Keratinocyte (primary cell): ENCODE data around the gene VIPR2. TPM values are rescaled to one million over a fixed set of nuclear protein-coding genes. Genes with fewer than 3 reads are reported as not detected.
"Not testable (repeated sequence)": the region's sequence is repeated elsewhere in the genome, so short reads cannot be mapped to it uniquely, and the experiment has no call there.

Source experiments
- DNase-seq: peaks from one replicate; pipeline ENCODE4 v3.0.0-alpha.2; 2011; ENCODE audit warnings: low read depth, missing footprints, low spot score
- FAIRE-seq: peaks from 2 replicates; lab custom pipeline; 2011; peaks lifted over from hg19 to GRCh38; lab: Jason Lieb, UNC
- H2AFZ ChIP-seq: 2 replicates; pipeline ENCODE4 v1.6.0; 2012; ENCODE audit warnings: low read length, control low read depth, inconsistent platforms; ENCODE audit not compliant: control insufficient read depth
- H3K27ac ChIP-seq: 2 replicates; pipeline ENCODE4 v1.5.1; 2011; ENCODE audit warnings: low read length; ENCODE audit not compliant: control insufficient read depth, insufficient read depth
- H3K27me3 ChIP-seq: 3 replicates; pipeline ENCODE4 v1.6.0; 2011; ENCODE audit warnings: low read length; ENCODE audit not compliant: control insufficient read depth, insufficient read depth; ENCODE audit errors: extremely low read depth
- H3K36me3 ChIP-seq, 2 experiments: 2 replicates in 1 of 2; 3 replicates in 1 of 2; pipeline ENCODE4 v1.5.1; 2011; ENCODE audit warnings: low read length in 2 of 2, mild to moderate bottlenecking in 1 of 2; ENCODE audit not compliant: control insufficient read depth in 2 of 2, insufficient read depth in 2 of 2; ENCODE audit errors: extremely low read depth in 1 of 2
- H3K4me1 ChIP-seq: 3 replicates; pipeline ENCODE4 v1.5.1; 2011; ENCODE audit warnings: low read length; ENCODE audit not compliant: control insufficient read depth, insufficient read depth; ENCODE audit errors: extremely low read depth
- H3K4me2 ChIP-seq: 3 replicates; pipeline ENCODE4 v1.6.0; 2011; ENCODE audit warnings: low read depth, low read length; ENCODE audit not compliant: control insufficient read depth, insufficient read depth; ENCODE audit errors: extremely low read depth
- H3K4me3 ChIP-seq, 3 experiments: fragments of 200-600 bp in 1 of 3; sonication (generic) in 1 of 3; 2 replicates in 2 of 3; 3 replicates in 1 of 3; pipeline ENCODE4 v1.5.1; 2011 to 2016; ENCODE audit warnings: low read length in 3 of 3, mild to moderate bottlenecking in 3 of 3, control low read depth in 2 of 3, inconsistent platforms in 1 of 3, low read depth in 1 of 3, mixed read lengths in 1 of 3, mixed run types in 1 of 3, moderate library complexity in 1 of 3; ENCODE audit not compliant: control insufficient read depth in 2 of 3, insufficient read depth in 2 of 3; ENCODE audit errors: extremely low read depth in 1 of 3
- H3K79me2 ChIP-seq: 2 replicates; pipeline ENCODE4 v1.6.0; 2012; ENCODE audit warnings: low read length; ENCODE audit not compliant: control insufficient read depth, insufficient read depth
- H3K9ac ChIP-seq: 3 replicates; pipeline ENCODE4 v1.6.0; 2011; ENCODE audit warnings: low read length; ENCODE audit not compliant: control insufficient read depth, insufficient read depth; ENCODE audit errors: extremely low read depth
- H3K9me1 ChIP-seq: 3 replicates; pipeline ENCODE4 v1.6.0; 2011; ENCODE audit warnings: low read length; ENCODE audit not compliant: control insufficient read depth, insufficient read depth; ENCODE audit errors: extremely low read depth
- H3K9me3 ChIP-seq: 2 replicates; pipeline ENCODE4 v1.5.1; 2012; ENCODE audit warnings: low read depth, low read length; ENCODE audit not compliant: control insufficient read depth
- H4K20me1 ChIP-seq: 3 replicates; pipeline ENCODE4 v1.6.0; 2011; ENCODE audit warnings: low read length; ENCODE audit not compliant: control insufficient read depth, insufficient read depth; ENCODE audit errors: extremely low read depth
- CTCF ChIP-seq, 3 experiments: IDR thresholded peaks in 1 of 3; conservative IDR thresholded peaks in 1 of 3; optimal IDR thresholded peaks in 1 of 3; 2 replicates in 2 of 3; 3 replicates in 1 of 3; pipeline versions ENCODE3 to v1.5.1; 2011; ENCODE audit warnings: low read length in 3 of 3, mild to moderate bottlenecking in 3 of 3, moderate library complexity in 2 of 3, control low read depth in 1 of 3, inconsistent platforms in 1 of 3; ENCODE audit not compliant: insufficient read depth in 2 of 3; ENCODE audit errors: extremely low read depth in 1 of 3
- EZH2 ChIP-seq: IDR thresholded peaks from one replicate; pipeline ENCODE4 v1.6.1; 2012; ENCODE audit warnings: inconsistent platforms, mild to moderate bottlenecking, low read length, moderate library complexity
- dilution Hi-C: fragments of 300-500 bp; cut with MboI; formaldehyde crosslinking; loops from one replicate; pipeline ENCODE4 v1.7.0; 2020; ENCODE audit warnings: low sequenced_read_pairs; ENCODE audit not compliant: extremely low pct_ligation_motif_present
- polyA plus RNA-seq, 5 experiments: library from polyadenylated mRNA; depleted of rRNA in 3 of 5; stranded (reverse) in 3 of 5; stranded (forward) in 1 of 5; unstranded in 1 of 5; fragments of >200 nt; gene quantifications; 1 replicate in 1 of 5; 2 replicates in 3 of 5; 3 replicates in 1 of 5; pipeline versions ENCODE4 v1.2.1 to v1.2.3, GENCODE V29; 2011 to 2012; ENCODE audit warnings: missing spikeins in 2 of 5, low read depth in 1 of 5, low replicate concordance in 1 of 5

The VIPR2 gene
- polyA plus RNA-seq, 1 donor (not counting 4 experiments of a cell fraction or from before 2014, with no cell fraction given): not detected

- Histone ChIP-seq H3K9me3 (peaks cover 2% of the 10 kb centered on the region), H3K4me1 (no peaks in the 10 kb centered on the region), H3K27me3 (no peaks in the 10 kb centered on the region), H3K36me3 (no peaks in the 10 kb centered on the region), H3K27ac (no peak overlapping the region), H2AFZ (no peak overlapping the region), H3K79me2 (no peaks in the 10 kb centered on the region), H3K9me1 (no peaks in the 10 kb centered on the region), H3K9ac (no peak overlapping the region), H3K4me3 (no peak overlapping the region), H3K4me2 (no peak overlapping the region), H4K20me1 (no peaks in the 10 kb centered on the region)
- TF ChIP-seq CTCF (optimal IDR thresholded peaks at IDR 0.05 in 1 of 3, IDR thresholded peaks at IDR 0.05 in 1 of 3, conservative IDR thresholded peaks at IDR 0.05 in 1 of 3; ENCODE audit: extremely low read depth in 1 of 3, insufficient read depth in 2 of 3, low read length in 3 of 3): no peak
- no peak for TF ChIP-seq EZH2
- FAIRE-seq: no peak
- dilution Hi-C loops: no loop called here
- no peak for DNase-seq
Measured at GRCh38 chr7:159007364-159007995, 137.2 kb downstream of the VIPR2 start.

- TF ChIP-seq CTCF (optimal IDR thresholded peaks at IDR 0.05 in 1 of 3, IDR thresholded peaks at IDR 0.05 in 1 of 3, conservative IDR thresholded peaks at IDR 0.05 in 1 of 3; ENCODE audit: extremely low read depth in 1 of 3, insufficient read depth in 2 of 3, low read length in 3 of 3) (no peak), EZH2 (no peak)
- no peak for DNase-seq
- no peak for FAIRE-seq
- Histone ChIP-seq H3K4me2 (no peak overlapping the region), H3K27me3 (no peaks in the 10 kb centered on the region), H3K9ac (no peak overlapping the region), H3K27ac (no peak overlapping the region), H3K36me3 (no peaks in the 10 kb centered on the region), H3K9me1 (no peaks in the 10 kb centered on the region), H4K20me1 (no peaks in the 10 kb centered on the region), H3K4me1 (no peaks in the 10 kb centered on the region), H3K4me3 (no peak overlapping the region), H3K9me3 (peaks cover 2% of the 10 kb centered on the region), H3K79me2 (no peaks in the 10 kb centered on the region), H2AFZ (no peak overlapping the region)
- dilution Hi-C loops: no loop called here
Measured at GRCh38 chr7:159006610-159007130, 138.0 kb downstream of the VIPR2 start.

- H3K79me2 ChIP-seq, H2AFZ ChIP-seq, dilution Hi-C loops, H3K4me3 ChIP-seq, H3K9me3 ChIP-seq, H3K36me3 ChIP-seq, H3K4me2 ChIP-seq, H3K27me3 ChIP-seq, H4K20me1 ChIP-seq, H3K4me1 ChIP-seq, H3K9me1 ChIP-seq, H3K27ac ChIP-seq, H3K9ac ChIP-seq, FAIRE-seq, DNase-seq: not testable (repeated sequence)
Measured at GRCh38 chr7:159006022-159006609, 138.6 kb downstream of the VIPR2 start.
